Neural cell (in vitro differentiated cells): Measurements from ENCODE around the gene MYO5C.

Experiments
- CTCF ChIP-seq: fragments of 450-650 bp; IDR thresholded peaks from 2 replicates; pipeline ENCODE4 v1.5.1; 2014; ENCODE audit warnings: antibody characterized with exemption, mild to moderate bottlenecking, moderate library complexity; ENCODE audit not compliant: poor library complexity, severe bottlenecking
- EP300 ChIP-seq: fragments of 450-650 bp; conservative IDR thresholded peaks from 2 replicates; pipeline ENCODE4 v1.6.1; 2014; ENCODE audit warnings: antibody characterized with exemption, mild to moderate bottlenecking, moderate library complexity; ENCODE audit not compliant: poor library complexity, severe bottlenecking
- EZH2 ChIP-seq: fragments of 200-600, 300-800 bp; shearing (Covaris generic), sonication (generic); IDR thresholded peaks from 2 replicates; pipeline ENCODE4 v1.6.1; 2014; ENCODE audit warnings: antibody characterized with exemption, low read length, borderline replicate concordance, mild to moderate bottlenecking; ENCODE audit not compliant: insufficient read depth, poor library complexity, severe bottlenecking
- MXI1 ChIP-seq: fragments of 450-650 bp; conservative IDR thresholded peaks from 2 replicates; pipeline ENCODE4 v1.6.1; 2014; ENCODE audit warnings: antibody characterized with exemption, mild to moderate bottlenecking; ENCODE audit not compliant: poor library complexity, severe bottlenecking
- POLR2AphosphoS5 ChIP-seq: IDR thresholded peaks from 2 replicates; pipeline ENCODE4 v1.6.1; 2012
- REST ChIP-seq: IDR thresholded peaks from 2 replicates; pipeline ENCODE4 v1.6.1; 2012; ENCODE audit warnings: borderline replicate concordance
- SMC3 ChIP-seq: fragments of 450-650 bp; conservative IDR thresholded peaks from 2 replicates; pipeline ENCODE4 v1.6.1; 2014; ENCODE audit warnings: antibody characterized with exemption, mild to moderate bottlenecking, moderate library complexity; ENCODE audit not compliant: poor library complexity
- TAF1 ChIP-seq: IDR thresholded peaks from 2 replicates; pipeline ENCODE4 v1.6.1; 2012; ENCODE audit warnings: low read depth

GRCh38 chr15:52261498-52262242 is 33.9 kb downstream of the MYO5C start:
- no peak for TF ChIP-seq CTCF
- peak; percentile 75 for TF ChIP-seq EP300
- no peak for TF ChIP-seq TAF1
- no peak for TF ChIP-seq EZH2
- peak; percentile 43 for TF ChIP-seq POLR2AphosphoS5
- TF ChIP-seq REST, result peak; percentile 81
- TF ChIP-seq MXI1, result no peak
- no peak for TF ChIP-seq SMC3
